BJ (cell line): ENCODE data around the gene LIMD2. TPM values are rescaled to one million over a fixed set of nuclear protein-coding genes. Genes with fewer than 3 reads are reported as not detected.
"Not testable (repeated sequence)": the region's sequence is repeated elsewhere in the genome, so short reads cannot be mapped to it uniquely, and the experiment has no call there.

ENCODE experiments used
- CTCF ChIA-PET: fragments of 350-600 bp; formaldehyde crosslinking; extraction: SDS; loops from one replicate; lab custom pipeline; 2021; ENCODE audit warnings: antibody characterized with exemption, inconsistent platforms; lab: Yijun Ruan, JAX
- POLR2A ChIA-PET: fragments of 300-600 bp; sonication (Branson Sonifier 250); formaldehyde crosslinking; extraction: SDS; loops from one replicate; lab custom pipeline; 2021; ENCODE audit warnings: antibody characterized with exemption; lab: Charles Lee
- DNase-seq: peaks from one replicate; pipeline ENCODE4 v3.0.0-alpha.2; 2011; ENCODE audit warnings: low read depth
- H3K27me3 ChIP-seq: 2 replicates; pipeline ENCODE4 v1.6.0; 2011; ENCODE audit warnings: low read length; ENCODE audit not compliant: control insufficient read depth, insufficient read depth
- H3K36me3 ChIP-seq: 2 replicates; pipeline ENCODE4 v1.5.1; 2011; ENCODE audit warnings: low read length; ENCODE audit not compliant: control insufficient read depth, insufficient read depth
- H3K4me3 ChIP-seq: 2 replicates; pipeline ENCODE4 v1.5.1; 2011; ENCODE audit warnings: low read depth, mild to moderate bottlenecking, control low read depth, low read length
- polyA plus RNA-seq: library from polyadenylated mRNA; depleted of rRNA; stranded (reverse); fragments of >200 nt; gene quantifications from 2 replicates; pipeline ENCODE4 v1.2.3, GENCODE V29; 2011
- TF ChIP-seq, protein P1 (sequence below): IDR thresholded peaks from 2 replicates; pipeline ENCODE4 v1.5.1; 2011; ENCODE audit warnings: low read depth, mild to moderate bottlenecking, control low read depth, inconsistent platforms, low read length, moderate library complexity; ENCODE audit not compliant: insufficient read depth

LIMD2 gene
- polyA plus RNA-seq, 1 experiment = 13.8 TPM

DNA sequence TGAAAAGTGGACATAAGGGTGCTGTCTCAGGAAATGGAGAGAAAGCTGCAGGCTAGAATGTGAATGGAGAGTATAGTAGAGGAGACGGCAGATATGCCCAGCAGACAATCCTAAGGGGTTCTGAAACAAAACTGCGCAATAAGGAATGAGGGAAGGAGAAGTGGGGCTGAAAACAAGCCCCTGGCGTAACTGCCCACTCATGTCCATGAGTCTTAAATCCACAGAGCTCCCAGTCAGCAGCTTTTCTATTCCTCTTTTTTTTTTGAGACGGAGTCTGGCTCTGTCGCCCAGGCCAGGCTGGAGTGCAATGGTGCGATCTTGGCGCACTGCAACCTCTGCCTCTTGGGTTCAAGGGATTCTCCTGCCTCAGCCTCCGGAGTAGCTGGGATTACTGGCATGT lies 35.8 kb upstream of the LIMD2 start:
- Histone ChIP-seq H3K27me3 (no peaks in the 10 kb centered on the region), H3K36me3 (no peaks in the 10 kb centered on the region), H3K4me3 (no peak overlapping the region)
- no peak for DNase-seq
- POLR2A ChIA-PET = no interaction called here
- TF ChIP-seq, protein P1, sequence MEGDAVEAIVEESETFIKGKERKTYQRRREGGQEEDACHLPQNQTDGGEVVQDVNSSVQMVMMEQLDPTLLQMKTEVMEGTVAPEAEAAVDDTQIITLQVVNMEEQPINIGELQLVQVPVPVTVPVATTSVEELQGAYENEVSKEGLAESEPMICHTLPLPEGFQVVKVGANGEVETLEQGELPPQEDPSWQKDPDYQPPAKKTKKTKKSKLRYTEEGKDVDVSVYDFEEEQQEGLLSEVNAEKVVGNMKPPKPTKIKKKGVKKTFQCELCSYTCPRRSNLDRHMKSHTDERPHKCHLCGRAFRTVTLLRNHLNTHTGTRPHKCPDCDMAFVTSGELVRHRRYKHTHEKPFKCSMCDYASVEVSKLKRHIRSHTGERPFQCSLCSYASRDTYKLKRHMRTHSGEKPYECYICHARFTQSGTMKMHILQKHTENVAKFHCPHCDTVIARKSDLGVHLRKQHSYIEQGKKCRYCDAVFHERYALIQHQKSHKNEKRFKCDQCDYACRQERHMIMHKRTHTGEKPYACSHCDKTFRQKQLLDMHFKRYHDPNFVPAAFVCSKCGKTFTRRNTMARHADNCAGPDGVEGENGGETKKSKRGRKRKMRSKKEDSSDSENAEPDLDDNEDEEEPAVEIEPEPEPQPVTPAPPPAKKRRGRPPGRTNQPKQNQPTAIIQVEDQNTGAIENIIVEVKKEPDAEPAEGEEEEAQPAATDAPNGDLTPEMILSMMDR = no peak
- CTCF ChIA-PET = no interaction called here

DNA sequence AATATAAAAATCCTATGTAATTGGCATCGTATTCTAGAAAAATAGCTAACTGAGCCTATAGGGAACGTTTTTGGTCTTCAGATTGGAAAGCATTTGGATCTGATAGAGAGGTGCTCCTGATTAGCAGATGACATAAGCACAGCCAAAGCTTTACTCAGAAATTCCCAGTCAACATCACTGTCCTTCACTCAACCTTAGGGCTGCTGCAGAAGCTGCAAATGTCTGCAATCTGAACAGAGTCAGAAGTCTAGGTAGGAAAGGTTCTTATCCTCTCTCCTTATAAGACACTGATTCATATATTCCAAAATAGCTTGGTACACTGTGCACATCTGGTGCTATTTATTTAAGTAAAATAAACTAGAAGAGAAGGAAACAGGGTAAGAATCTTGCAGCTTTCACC lies 22.5 kb upstream of the LIMD2 start:
- no peak for DNase-seq
- ChIA-PET POLR2A (no interaction called here), CTCF (no interaction called here)
- no peaks in the 10 kb centered on the region for H3K27me3 ChIP-seq
- TF ChIP-seq, protein P1 = no peak
- no peak overlapping the region for H3K4me3 ChIP-seq
- H3K36me3 ChIP-seq = no peaks in the 10 kb centered on the region

DNA sequence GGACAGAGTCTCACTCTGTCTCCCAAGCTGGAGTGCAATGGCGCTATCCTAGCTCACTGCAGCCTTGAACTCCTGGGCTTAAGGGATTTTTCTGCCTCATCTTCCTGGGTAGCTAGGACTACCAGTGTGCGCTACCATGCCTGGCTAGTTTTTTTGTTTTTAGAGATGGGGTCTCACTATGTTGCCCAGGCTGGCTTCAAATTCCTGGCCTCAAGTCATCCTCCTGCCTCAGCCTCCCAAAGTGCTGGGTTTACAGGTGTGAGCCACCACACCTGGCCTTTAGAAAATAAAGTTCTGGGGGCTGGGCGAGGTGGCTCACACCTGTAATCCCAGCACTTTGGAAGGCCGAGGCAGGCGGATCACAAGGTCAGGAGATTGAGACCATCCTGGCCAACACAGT lies 20.3 kb upstream of the LIMD2 start:
- CTCF ChIA-PET = interaction anchor here (0.6 to 2.3 kb wide), 2 partner anchors 10 to 143 kb away, joined by 3 to 10 read pairs; no protein-coding TSS in a partner anchor
- H3K27me3 ChIP-seq, H3K4me3 ChIP-seq, POLR2A ChIA-PET, DNase-seq, H3K36me3 ChIP-seq: not testable (repeated sequence)

DNA sequence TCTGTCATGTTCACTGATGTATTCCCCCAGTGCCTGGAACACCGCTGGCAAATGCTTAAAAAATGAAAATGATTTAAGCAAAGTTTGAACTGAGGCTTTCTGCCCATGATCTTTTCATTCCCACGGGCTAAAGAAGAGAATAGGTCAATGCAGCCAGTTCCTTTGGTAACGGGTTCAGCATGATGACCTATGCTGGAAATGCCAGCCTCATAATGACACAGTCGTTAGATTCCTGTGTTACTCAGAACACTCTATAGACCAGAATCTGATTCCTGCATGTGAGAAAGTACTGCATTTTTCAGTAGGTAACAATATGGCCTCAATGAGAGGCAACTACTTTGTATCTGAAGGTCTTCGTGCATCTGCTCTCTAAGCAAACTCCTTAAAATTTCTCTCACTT lies 19.1 kb upstream of the LIMD2 start:
- POLR2A ChIA-PET = no interaction called here

DNA sequence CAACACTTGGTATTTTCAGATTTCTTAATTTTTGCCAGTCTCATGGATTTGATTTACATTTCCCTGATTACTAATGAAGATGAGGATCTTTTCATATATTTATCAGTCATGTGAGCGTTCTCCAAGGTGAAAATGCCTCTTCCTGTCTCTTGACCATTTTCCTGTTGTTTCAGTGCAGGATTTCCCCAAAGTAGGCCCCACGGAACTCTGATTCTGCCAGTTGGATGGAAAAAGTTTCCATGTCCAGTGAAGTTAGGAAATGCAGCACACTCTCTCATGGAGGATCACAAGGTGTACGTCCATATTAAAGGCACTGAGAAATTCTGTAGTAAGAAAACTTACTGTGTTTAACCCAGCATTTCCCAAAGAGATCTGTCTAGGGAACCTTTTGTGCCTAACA lies 16.5 kb upstream of the LIMD2 start:
- no peaks in the 10 kb centered on the region for H3K27me3 ChIP-seq
- ChIA-PET CTCF (no interaction called here), POLR2A (interaction anchor here (0.6 kb wide), 1 partner anchor 60 kb away, joined by 11 read pairs; no protein-coding TSS in a partner anchor)
- peaks cover 3% of the 10 kb centered on the region; the same call in 1 of the 2 replicates for H3K36me3 ChIP-seq
- H3K4me3 ChIP-seq = no peak overlapping the region
- TF ChIP-seq, protein P1 = no peak
- DNase-seq = no peak

More for the DNA sequence above, 19.1 kb upstream of the LIMD2 start:
- Histone ChIP-seq H3K4me3 (no peak overlapping the region), H3K36me3 (0 out of 2 replicates have a peak, but pooled peaks cover 1% of the 10 kb centered on the region), H3K27me3 (no peaks in the 10 kb centered on the region)
- DNase-seq = no peak
- CTCF ChIA-PET = interaction anchor here (0.7 kb wide), 1 partner anchor 23 kb away, joined by 3 read pairs; no protein-coding TSS in a partner anchor
- TF ChIP-seq, protein P1 = no peak

DNA sequence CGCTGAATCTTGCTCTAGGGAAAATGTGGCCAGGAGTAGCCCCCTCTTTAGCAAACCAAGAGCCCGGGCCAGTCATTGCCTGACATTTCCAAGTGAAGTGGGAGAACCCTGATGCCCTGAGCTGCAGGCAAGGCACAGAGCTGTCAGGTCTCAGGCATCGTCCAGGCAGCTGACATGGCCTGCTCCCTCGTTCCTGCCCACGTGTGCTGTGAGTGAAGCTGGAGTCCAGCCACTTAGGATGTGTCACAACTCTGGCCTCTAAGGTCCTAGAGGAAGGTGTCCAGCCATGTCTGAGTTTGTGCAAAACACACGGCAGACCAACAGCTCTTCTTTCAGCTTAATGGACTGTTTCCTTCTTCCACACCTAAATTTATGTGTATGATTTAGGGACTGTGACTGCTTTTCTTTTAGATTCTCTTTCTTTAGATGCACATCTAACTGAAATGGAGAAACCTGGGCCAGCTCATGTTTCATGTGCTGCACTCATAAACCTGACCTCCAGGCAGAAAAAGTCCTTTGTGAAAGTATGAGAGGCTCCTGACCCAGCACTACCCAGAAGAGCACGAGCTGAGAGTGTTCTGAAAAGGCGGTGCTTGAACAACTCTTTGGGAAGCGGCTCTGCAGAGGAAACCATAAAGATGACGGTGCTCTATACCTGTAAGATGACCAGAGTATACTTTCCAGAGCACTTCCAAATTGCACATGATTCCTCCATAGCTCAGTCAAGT lies 14.8 kb upstream of the LIMD2 start:
- POLR2A ChIA-PET = no interaction called here
- no peak for DNase-seq

More for the DNA sequence above, 14.8 kb upstream of the LIMD2 start:
- TF ChIP-seq, protein P1 = no peak
- CTCF ChIA-PET = interaction anchor here (0.6 to 1.2 kb wide), 3 partner anchors 20 to 248 kb away, joined by 3 read pairs; no protein-coding TSS in a partner anchor
- H3K36me3 ChIP-seq = peaks cover 11% of the 10 kb centered on the region
- no peak overlapping the region for H3K4me3 ChIP-seq
- no peaks in the 10 kb centered on the region for H3K27me3 ChIP-seq
